HG03432 (cell line): ENCODE results near the gene RCE1.
A peak's percentile ranks its signal among the peaks of the same experiment; 100 is the strongest.

Experiments
- ATAC-seq: cut with Tn5 transposase; IDR thresholded peaks from one replicate; pipeline ENCODE4 v1.9.1; 2021; ENCODE audit warnings: mild to moderate bottlenecking, moderate library complexity; ENCODE audit not compliant: unreplicated experiment

The RCE1 gene

DNA sequence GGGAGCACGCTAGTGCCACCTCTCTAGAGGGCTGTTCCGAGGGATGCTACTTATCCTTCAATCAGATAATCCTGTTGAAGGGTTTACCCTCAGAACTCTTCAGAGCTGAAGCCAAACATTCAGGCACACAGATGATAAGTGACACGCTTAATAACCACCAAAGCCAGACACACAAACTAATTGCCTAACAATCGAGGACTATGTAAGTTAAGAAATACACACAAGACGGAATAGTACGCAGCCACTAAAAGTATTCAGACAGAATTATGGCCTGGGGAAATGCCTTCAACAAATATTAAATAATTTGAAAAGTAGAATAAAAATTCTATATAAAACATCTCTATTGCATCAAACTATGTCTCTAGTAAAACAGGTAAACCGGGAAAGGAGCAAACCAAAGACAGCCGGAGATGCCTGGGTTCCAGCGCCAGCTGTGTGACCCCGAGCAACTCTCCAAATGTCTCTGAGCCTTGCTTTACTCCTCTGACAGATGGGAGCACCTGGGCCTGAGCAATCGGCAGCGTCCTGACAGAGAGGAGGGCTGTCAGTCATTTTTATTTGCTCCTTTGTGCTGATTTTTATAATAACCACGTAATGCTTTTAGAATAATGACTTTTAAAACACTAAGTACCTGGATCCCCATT is 25.0 kb downstream of the RCE1 start:
- ATAC-seq, result no peak

GRCh38 chr11:66868726-66869566 is 25.7 kb downstream of the RCE1 start:
- ATAC-seq, result peak; percentile 67

GRCh38 chr11:66869567-66869870 is 26.3 kb downstream of the RCE1 start:
- no peak for ATAC-seq

DNA sequence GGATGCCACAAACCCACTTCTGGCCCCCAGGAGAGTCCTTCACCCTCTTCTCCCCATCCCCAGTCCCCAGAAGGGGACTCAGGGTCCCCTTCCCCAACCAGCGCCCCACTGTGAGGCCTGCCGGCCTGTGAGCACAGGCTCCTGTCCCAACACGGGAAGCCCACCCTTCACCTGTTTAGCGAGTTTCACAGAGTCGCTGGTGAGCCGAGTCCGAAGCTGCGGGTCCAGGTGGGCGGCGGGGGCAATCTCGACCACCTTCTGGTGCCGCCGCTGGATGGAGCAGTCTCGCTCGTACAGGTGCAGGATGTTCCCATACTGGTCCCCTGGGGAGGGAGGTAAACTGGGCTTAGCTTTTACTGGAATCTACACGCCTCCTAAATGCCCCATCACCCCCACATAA is 26.9 kb downstream of the RCE1 start:
- no peak for ATAC-seq

- no peak for ATAC-seq
Observed at GRCh38 chr11:66870616-66871520, 27.6 kb downstream of the RCE1 start.

- ATAC-seq, result no peak
Observed at GRCh38 chr11:66871521-66871901, 28.3 kb downstream of the RCE1 start.

GRCh38 chr11:66874232-66874631 is 31.0 kb downstream of the RCE1 start:
- ATAC-seq, result no peak

DNA sequence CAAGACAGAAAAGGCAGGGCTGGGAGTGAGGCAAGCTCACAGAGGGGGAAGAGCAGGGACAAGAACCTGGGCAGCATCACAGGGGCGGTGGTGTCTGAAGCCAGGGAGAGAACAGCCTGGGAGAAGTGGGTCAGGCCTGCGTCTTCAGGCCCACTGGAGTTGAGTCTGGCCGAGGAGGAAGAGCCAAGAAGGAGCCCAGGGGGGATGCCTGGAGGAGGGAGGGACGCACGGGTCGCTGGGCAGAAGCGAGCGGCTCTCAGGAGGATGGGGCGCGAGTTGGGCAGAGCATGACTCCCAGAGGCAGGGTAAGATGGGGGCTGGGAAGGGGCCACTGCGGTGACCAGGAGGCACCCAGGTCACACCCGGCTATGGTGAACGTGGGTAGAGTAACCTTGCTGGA is 32.1 kb downstream of the RCE1 start:
- no peak for ATAC-seq

- ATAC-seq, result no peak
Observed at GRCh38 chr11:66877588-66878385, 34.5 kb downstream of the RCE1 start.

- ATAC-seq, result no peak
Observed at GRCh38 chr11:66878474-66878873, 35.2 kb downstream of the RCE1 start.

DNA sequence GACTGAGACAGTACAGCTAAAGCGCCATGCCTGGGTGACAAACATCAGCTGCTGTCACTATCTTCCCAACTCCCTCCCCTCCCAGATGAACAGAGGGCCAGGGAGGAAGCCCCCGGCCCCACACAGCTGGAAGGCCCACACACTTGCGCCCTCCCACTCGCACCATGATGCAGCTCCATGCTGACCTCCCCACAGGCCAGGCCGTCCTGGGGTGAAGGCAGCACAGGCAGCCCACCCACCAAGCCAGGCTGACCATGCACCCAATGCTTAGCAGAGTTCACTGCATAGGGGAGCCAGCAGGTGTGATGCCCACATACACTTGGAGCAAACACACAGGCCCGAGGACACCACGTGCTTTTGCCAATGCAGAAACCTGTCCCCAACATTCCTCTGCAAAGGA is 35.8 kb downstream of the RCE1 start:
- ATAC-seq, result no peak

- ATAC-seq, result no peak
Observed at GRCh38 chr11:66879583-66879982, 36.3 kb downstream of the RCE1 start.

DNA sequence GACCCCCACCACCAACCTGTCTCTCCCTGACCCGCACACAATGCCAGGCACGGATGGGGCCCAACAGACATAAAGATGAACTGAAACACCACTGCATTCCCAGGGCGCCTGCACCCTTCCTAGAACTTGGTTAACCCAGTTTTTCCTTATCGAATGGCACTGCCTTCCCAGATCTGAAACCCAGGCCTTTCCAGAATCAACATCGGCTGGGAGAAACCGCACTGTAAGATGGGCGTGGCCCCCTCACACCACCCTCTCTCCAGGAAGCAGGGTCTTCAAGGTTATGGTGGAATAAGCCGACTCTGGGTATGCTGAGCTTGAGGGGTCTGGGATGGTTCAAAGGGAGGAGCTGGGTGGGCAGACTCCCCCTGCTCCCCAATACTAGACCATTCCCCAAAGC is 36.8 kb downstream of the RCE1 start:
- ATAC-seq, result no peak

DNA sequence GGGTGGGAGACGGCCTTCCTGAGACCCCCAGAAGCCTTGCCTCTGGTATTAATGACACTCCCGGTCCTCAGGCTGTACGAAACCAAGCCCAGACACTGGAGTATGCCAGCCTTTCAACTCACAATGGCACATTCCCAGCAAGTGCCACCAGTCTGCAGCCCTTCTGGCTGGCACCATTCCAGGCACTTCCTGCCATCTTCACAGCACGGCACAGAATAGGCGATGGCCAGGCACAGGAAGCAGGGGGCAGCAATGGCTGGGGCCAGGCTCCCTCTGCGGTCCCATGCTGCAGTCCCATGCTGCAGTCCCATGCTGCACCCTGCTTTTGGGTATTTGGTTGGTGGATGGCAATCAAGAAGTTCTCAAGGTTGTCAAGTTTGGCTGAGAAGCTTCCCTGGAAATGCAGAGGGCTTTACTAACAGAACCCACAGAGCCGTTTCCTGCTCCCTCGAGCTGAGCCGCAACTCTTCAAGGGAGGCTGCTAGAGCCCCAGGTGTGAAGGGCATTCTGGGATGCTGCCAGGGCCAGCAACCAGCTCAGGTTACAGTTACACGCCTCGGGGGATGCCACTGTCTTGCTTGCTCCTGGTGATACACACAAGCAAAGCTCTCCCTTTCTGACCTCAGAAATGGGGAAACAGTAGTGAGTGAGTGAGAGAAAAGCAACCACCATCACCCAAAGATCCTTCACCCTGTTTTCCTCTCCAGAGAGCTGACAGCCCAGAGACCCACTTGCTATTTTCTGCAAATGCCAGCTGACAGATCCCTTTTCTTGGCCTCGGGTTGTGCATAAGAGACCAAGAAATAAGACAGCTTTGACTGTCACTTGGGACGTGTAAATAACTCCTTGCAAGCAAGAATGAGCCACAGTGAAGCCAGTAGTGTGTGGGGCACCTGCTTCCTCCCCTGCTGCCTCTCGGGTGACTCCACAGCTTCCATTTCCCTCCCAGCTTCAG is 37.5 kb downstream of the RCE1 start:
- no peak for ATAC-seq

GRCh38 chr11:66881451-66881835 is 38.2 kb downstream of the RCE1 start:
- ATAC-seq, result no peak

GRCh38 chr11:66881927-66882452 is 38.7 kb downstream of the RCE1 start:
- ATAC-seq, result no peak

GRCh38 chr11:66882561-66883015 is 39.3 kb downstream of the RCE1 start:
- ATAC-seq, result no peak

GRCh38 chr11:66883016-66883965 is 40.0 kb downstream of the RCE1 start:
- ATAC-seq, result no peak
